DND-41 (cell line): ENCODE measurements around the gene GALNT13.

Experiments
- ATAC-seq: fragments of 200-7000 bp; cut with Tn5 transposase; 3 replicates; pipeline ENCODE4 v1.9.1; 2021; ENCODE audit warnings: low read depth; ENCODE audit not compliant: insufficient read depth
- DNase-seq: peaks from one replicate; pipeline ENCODE4 v3.0.0-alpha.2; 2020
- H2AFZ ChIP-seq: 2 replicates; pipeline ENCODE4 v1.6.0; 2012; ENCODE audit warnings: low read depth, low read length
- H3K27ac ChIP-seq: 2 replicates; pipeline ENCODE4 v1.5.1; 2012; ENCODE audit warnings: low read length, inconsistent platforms
- H3K27me3 ChIP-seq: fragments of 200-600 bp; sonication (generic); 2 replicates; pipeline ENCODE4 v1.6.0; 2012; ENCODE audit warnings: low read length, mild to moderate bottlenecking, inconsistent platforms; ENCODE audit not compliant: insufficient read depth, poor library complexity
- H3K36me3 ChIP-seq: 2 replicates; pipeline ENCODE4 v1.5.1; 2012; ENCODE audit warnings: low read length, inconsistent platforms; ENCODE audit not compliant: insufficient read depth
- H3K4me1 ChIP-seq: 2 replicates; pipeline ENCODE4 v1.5.1; 2012; ENCODE audit warnings: mild to moderate bottlenecking, low read length; ENCODE audit not compliant: insufficient read depth
- H3K4me2 ChIP-seq: 2 replicates; pipeline ENCODE4 v1.6.0; 2012; ENCODE audit warnings: mild to moderate bottlenecking, moderate library complexity, low read length, inconsistent platforms; ENCODE audit not compliant: insufficient read depth
- H3K4me3 ChIP-seq, 2 experiments: fragments of 200-600 bp in 1 of 2; shearing (Covaris generic) in 1 of 2; 2 replicates each; pipeline ENCODE4 v1.5.1; 2012 to 2016; ENCODE audit warnings: inconsistent platforms in 2 of 2, low read length in 2 of 2, mild to moderate bottlenecking in 2 of 2, low read depth in 1 of 2, moderate library complexity in 1 of 2
- H3K79me2 ChIP-seq: 2 replicates; pipeline ENCODE4 v1.6.0; 2012; ENCODE audit warnings: low read length, inconsistent platforms; ENCODE audit not compliant: insufficient read depth
- H3K9ac ChIP-seq: 2 replicates; pipeline ENCODE4 v1.6.0; 2012; ENCODE audit warnings: low read depth, mild to moderate bottlenecking, inconsistent platforms, low read length, moderate library complexity
- H3K9me3 ChIP-seq: 2 replicates; pipeline ENCODE4 v1.5.1; 2012; ENCODE audit warnings: low read length, moderate library complexity, mild to moderate bottlenecking, inconsistent platforms; ENCODE audit not compliant: insufficient read depth, severe bottlenecking
- H4K20me1 ChIP-seq: 2 replicates; pipeline ENCODE4 v1.6.0; 2012; ENCODE audit warnings: low read length; ENCODE audit not compliant: insufficient read depth
- CTCF ChIP-seq: IDR thresholded peaks from 2 replicates; pipeline ENCODE4 v1.5.1; 2012; ENCODE audit warnings: borderline replicate concordance, low read length, moderate library complexity, mild to moderate bottlenecking; ENCODE audit not compliant: poor library complexity, severe bottlenecking; ENCODE audit errors: extremely low read depth
- EZH2 ChIP-seq: IDR thresholded peaks from 3 replicates; pipeline ENCODE4 v1.6.1; 2012; ENCODE audit warnings: borderline replicate concordance, low read depth, mild to moderate bottlenecking, moderate library complexity, low read length, inconsistent platforms; ENCODE audit not compliant: severe bottlenecking

The GALNT13 gene

DNA sequence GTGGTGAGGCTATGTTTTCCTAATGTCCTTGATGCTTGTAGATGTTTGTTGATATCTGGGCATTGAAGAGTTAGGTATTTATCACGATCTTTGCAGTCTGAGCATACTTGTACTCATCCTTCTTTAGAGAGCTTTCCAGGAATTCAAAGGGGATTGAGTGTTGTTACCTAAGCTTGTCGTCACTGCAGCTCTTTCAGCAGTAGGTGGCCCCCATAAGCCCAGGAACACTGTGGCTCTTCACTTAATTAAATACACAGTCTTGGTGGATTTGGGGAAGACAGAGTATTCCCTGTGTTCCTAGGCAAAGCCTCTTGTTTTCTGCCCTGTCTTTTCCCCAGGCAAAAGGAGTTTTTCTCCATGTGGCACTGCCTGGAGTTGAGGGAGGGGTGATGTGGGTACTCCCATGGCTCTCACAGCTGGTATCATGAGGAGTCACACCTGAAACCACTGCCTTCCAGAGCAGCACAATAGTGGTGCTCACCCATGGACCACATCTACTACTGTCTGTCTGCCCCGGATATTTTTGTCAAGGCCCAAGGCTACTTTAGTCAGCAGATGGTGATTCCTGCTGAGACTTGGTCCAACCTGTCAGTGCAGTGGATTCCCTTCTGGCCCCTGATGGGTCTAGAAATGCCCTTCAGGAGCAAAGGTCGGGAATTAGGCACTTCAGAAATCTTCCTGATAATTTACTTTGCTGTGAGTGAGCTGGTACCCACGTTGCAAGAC, 95.7 kb downstream of the GALNT13 start:
- no peaks in the 10 kb centered on the region for H3K27me3 ChIP-seq
- H3K9me3 ChIP-seq, result no peaks in the 10 kb centered on the region
- no peaks in the 10 kb centered on the region for H3K79me2 ChIP-seq
- H4K20me1 ChIP-seq, result no peaks in the 10 kb centered on the region
- DNase-seq (no peak), ATAC-seq (no peak)
- no peak overlapping the region for H3K4me3 ChIP-seq
- TF ChIP-seq EZH2, result no peak
- TF ChIP-seq CTCF, result no peak
- H3K4me1 ChIP-seq, result no peaks in the 10 kb centered on the region
- H3K4me2 ChIP-seq, result no peak overlapping the region
- no peaks in the 10 kb centered on the region for H3K36me3 ChIP-seq
- H3K27ac ChIP-seq, result no peak overlapping the region
- no peak overlapping the region for H2AFZ ChIP-seq
- H3K9ac ChIP-seq, result no peak overlapping the region

- no peaks in the 10 kb centered on the region for H3K79me2 ChIP-seq
- no peak overlapping the region for H3K27ac ChIP-seq
- H3K36me3 ChIP-seq, result no peaks in the 10 kb centered on the region
- H2AFZ ChIP-seq, result no peak overlapping the region
- TF ChIP-seq CTCF (no peak), EZH2 (no peak)
- no peak overlapping the region for H3K9ac ChIP-seq
- no peak for DNase-seq
- H3K9me3 ChIP-seq, result no peaks in the 10 kb centered on the region
- H3K4me3 ChIP-seq, result no peak overlapping the region
- no peaks in the 10 kb centered on the region for H3K4me1 ChIP-seq
- ATAC-seq, result no peak
- H4K20me1 ChIP-seq, result no peaks in the 10 kb centered on the region
- H3K27me3 ChIP-seq, result no peaks in the 10 kb centered on the region
- no peak overlapping the region for H3K4me2 ChIP-seq
Measured at GRCh38 chr2:153971250-153971649, 99.5 kb downstream of the GALNT13 start.

GRCh38 chr2:153971855-153972254, 100.1 kb downstream of the GALNT13 start:
- Histone ChIP-seq H3K36me3 (no peaks in the 10 kb centered on the region), H3K79me2 (no peaks in the 10 kb centered on the region)

More at GRCh38 chr2:153971855-153972254, 100.1 kb downstream of the GALNT13 start:
- H2AFZ ChIP-seq, result no peak overlapping the region
- no peak overlapping the region for H3K27ac ChIP-seq
- no peak overlapping the region for H3K4me2 ChIP-seq
- H3K27me3 ChIP-seq, result no peaks in the 10 kb centered on the region
- no peaks in the 10 kb centered on the region for H3K4me1 ChIP-seq
- no peak overlapping the region for H3K9ac ChIP-seq
- no peak for TF ChIP-seq CTCF
- TF ChIP-seq EZH2, result no peak
- no peaks in the 10 kb centered on the region for H4K20me1 ChIP-seq
- DNase-seq (no peak), ATAC-seq (no peak)
- no peak overlapping the region for H3K4me3 ChIP-seq
- no peaks in the 10 kb centered on the region for H3K9me3 ChIP-seq
